Endometrium (tissue), 2 donors: ENCODE measurements around the gene FGF1.
A peak's percentile ranks its signal among the peaks of the same experiment; 100 is the strongest.
"Not testable (repeated sequence)": the region's sequence is repeated elsewhere in the genome, so short reads cannot be mapped to it uniquely, and the experiment has no call there.

Experiments used
- FAIRE-seq: peaks from 2 replicates; lab custom pipeline; 2012; peaks lifted over from hg19 to GRCh38; lab: Jason Lieb, UNC
- donor health status: control.
- donor health status: control.

FGF1 gene

DNA sequence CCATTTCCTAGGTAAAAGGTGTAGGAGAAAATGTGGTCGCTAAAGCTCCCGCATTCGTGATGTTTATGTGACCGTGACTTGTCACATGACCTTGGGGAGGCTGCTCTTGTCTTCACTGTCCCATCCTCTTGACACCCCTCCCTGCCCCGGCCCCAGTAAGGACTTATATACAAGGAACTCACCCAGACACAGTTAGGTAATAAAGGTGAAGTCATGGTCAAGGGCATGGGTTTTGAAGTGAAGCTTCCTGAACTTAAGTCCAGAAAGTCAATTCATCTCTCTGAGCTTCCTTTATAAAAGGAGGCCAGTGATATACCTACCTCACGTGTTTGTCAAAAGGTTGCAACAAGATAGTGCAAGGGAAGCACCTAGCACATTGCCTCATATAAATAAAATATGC is 17.6 kb downstream of the FGF1 start:
- FAIRE-seq, result no peak

DNA sequence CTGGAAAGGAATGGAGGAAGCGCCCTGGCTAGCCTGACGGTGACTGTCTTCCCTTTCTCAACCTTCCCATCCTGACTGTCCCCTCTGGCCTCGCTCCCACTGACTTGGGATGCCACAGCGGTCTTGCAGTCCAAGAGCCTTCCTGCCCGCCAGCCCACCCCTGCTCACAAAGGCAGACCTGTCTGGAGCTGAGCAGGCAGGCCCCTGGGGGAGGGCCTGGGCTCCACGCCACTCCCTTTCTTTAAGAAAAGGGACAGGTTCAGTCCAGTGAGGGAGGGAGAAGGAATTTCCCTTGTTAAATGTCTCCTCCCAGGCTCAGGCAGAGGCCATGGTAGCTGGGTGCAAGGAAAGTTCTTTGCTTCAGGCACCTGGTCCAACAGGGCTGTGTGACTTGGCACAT is 18.1 kb downstream of the FGF1 start:
- FAIRE-seq, result no peak

DNA sequence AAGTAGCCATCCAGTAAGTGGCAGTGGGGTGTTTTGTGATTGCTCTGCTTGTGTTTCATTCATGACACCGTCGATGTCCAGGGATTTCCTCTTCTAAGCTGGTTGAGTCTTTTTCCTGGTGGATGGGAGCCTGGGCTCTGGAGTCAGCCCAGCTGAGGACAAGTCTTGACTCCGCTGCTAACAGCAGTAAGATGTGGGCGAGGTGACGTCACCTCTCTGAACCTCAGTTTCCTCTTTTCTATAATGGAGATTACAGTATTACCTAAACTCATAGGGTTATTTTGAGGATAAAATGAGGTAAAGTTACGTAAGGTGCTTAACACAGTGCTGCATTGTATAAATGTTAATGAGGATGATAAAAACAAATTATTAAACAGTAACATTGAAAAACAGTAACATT is 21.3 kb downstream of the FGF1 start:
- no peak for FAIRE-seq

DNA sequence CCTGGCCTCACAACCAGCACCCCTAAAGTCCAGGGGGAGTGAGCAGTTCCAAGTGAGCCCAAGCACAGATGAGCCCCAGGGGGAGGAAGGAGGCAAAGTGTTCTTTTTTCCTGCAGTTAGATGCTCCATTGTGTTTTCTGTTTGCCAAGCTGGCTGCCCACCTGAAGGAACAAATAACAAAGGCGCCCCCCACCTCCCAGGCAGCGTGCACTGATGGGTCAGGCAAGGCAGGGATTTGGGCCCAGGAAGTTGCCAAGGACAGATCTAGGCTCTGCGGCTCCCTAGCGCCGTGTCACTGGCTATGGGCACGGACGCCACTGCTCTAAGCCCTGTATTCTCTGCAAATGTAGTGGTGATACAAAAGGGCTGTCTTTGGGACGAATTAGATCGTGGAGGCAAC is 21.8 kb downstream of the FGF1 start:
- FAIRE-seq, result no peak

DNA sequence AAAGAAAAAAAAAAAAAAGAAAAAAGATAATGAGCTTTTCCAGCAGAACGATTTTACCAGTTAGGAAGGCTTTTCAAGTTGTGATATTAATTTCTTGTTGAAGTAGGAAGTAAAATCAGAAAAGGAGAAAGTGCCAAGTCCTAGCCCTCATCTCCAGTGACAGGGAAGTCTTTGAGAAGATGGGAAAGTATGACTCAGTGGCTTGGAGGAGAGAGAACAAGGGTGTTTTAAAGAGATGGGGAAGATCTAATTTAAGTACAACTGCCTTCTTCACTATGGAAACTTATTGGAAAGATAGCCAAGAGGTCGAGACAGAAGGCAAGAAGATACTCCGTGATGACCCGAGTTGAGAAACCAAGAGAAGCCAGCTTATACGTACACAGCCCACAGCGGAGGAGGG is 22.6 kb downstream of the FGF1 start:
- FAIRE-seq, result no peak

DNA sequence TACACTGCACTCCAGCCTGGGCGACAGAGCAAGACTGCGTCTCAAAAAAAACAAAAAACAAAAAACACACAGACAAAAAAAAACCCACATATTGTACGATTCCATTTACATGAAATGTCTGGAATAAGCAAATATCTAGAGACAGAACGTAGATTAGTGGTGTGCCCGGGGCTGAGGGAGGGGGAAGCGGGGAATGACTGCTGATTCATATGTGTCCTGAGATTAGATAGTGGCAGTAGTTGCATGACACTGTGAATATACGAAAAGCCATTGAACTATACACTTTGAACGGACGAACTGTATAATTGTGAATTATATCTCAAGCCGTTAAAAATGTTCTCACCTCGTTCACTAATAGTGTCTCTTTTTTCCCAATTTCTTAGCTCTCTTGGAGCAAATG is 23.9 kb downstream of the FGF1 start:
- FAIRE-seq, result no peak

DNA sequence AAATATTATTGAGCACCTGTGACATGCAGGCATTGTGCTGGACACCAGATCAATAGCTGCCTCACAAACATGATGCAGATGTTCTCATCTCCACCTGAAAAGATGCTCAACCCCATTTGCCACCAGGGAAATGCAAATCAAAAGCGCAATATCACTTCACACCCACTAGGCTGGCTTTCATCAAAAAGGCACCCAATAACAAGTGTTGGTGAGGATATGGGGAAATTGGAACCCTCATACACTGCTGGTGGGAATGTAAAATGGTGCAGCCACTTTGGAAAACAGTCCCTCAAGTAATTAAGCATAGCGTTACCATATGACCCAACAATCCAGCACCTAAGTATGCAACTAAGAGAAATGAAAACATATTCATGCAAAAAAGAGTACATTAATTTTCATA is 24.7 kb downstream of the FGF1 start:
- FAIRE-seq, result no peak

DNA sequence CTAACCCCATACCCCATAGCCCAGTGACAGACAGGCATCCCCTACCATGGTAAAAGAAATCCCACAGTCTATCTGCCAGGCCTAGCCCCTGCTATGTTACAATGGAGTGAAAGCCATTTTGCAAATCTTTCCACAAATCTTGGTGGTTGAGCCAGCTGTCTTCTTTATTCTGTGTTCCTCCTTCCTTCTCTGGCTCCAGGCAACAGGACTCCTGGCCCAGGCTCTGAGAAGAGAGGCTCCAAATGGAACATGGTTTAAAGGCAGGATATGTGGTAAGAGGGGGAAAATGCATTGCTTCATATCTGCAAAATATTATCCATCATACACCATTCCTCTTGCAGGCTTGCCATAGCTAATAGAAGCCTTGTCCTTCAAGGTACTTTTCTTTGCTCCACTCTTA is 25.2 kb downstream of the FGF1 start:
- no peak for FAIRE-seq

DNA sequence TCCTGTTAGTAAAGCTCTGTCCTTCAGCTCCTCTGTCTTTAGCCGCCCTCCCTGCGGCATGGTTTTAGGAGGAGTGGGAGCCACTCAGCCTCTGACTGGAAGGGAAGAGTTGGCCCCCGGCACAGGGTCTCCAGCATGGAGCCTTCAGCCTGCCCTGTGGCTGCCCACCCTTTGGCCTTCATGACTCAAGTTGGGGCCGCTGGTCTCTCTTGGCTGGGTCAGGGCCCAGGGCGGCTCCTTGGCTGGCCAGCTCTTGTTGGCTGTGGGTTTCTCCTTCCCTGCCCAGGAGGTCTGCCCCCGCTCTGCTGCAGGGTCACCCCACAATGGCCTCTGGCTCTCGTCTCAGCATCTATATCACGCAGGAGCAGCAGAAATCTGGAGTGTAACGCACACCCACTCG is 25.7 kb downstream of the FGF1 start:
- no peak for FAIRE-seq

DNA sequence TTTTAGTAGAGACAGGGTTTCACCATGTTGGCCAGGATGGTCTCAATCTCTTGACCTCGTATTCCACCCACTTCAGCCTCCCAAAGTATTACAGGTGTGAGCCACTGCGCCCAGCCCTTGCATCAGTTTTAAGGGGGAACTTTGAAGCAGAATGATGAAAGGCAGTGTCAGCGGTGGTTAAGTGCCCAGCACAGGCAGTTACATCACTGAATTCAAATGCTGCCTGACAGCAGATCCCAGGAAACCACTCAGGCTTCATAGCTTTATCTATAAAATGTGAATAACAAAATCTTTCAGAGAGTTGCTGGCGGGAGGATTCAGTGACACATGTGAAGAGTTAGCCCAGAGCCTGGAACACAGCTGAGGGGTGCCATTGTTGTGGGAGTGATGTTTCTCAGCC is 26.5 kb downstream of the FGF1 start:
- FAIRE-seq, result no peak

DNA sequence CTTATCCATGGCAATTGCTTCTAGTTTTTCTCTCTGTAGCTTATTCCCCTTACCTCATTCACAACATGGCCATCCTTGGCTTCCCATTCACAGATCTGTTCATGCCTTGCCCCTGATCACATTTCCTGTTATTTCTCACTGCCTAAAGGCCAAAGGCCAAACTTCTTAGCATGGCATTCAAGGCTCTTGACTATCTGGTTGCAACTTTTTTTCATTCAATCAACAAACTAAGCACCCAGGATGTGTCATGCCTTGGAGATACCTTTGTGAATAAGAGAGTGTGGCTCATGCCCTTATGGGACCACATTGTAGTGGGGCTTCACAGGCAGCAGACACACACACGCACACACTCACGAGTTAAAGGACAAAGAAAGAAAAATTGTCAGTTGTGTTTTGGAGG is 27.6 kb downstream of the FGF1 start:
- FAIRE-seq, result no peak

DNA sequence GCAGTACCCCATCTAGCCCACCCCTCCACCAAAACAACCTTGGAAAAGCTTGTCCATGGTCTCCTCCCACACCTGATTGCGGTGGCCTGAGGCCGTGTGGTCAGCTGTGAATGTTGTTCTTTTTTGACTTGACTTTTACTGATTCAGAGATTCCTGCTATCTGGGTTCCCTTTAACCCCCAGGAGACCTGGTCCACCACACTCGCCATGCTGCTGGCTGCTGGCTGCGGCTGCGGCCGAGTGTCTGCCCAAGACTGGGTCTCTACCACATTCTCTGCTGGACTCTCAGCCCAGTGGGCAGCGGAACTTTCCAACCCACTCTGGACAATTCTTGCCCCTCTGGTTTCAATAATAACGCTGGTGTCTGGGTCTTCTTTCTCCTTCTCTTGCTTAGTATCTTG is 28.4 kb downstream of the FGF1 start:
- FAIRE-seq, result no peak

DNA sequence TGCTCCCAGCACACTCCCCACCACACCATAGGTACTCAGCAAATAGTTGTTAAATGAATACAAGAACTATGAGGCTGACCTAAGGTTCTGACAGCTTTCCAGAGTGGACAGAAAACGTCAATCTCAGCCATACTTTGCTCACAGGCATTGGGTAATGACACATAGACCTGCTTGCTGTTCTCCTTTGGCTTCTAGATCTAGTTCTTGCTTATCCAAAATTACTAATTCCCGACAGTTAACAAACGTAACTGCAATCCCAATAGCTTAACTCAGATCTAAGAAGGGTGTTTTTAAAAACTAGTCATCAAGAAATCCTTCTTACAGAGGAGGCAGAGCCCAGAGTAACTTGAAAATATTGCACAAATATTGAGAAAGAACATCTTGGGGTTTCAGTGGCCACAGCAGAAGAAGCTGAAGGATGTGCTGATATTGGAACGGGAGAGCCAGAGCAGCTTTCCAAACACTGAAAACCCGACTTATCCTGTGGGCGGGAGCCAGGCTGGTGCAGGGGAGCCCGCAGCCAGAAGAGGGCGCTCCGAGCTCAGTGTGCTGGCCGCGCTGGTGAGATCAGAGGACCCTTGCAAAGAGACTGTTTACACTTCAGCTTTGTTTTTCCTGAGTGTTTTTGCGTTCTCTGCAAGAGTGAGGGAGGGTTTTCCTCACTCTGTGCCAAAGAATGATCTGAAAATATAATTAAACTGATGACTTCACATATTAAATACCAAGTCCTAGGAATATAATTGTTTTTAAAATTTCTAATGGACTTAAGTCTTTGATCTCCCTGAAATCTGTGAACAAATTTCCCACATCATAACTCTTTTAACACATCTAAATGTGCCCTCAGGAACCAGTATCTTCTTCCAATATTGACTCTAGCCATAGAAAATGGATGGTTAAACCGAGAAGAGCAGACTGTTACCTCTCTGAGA is 30.3 kb downstream of the FGF1 start:
- peak; percentile 94 for FAIRE-seq

DNA sequence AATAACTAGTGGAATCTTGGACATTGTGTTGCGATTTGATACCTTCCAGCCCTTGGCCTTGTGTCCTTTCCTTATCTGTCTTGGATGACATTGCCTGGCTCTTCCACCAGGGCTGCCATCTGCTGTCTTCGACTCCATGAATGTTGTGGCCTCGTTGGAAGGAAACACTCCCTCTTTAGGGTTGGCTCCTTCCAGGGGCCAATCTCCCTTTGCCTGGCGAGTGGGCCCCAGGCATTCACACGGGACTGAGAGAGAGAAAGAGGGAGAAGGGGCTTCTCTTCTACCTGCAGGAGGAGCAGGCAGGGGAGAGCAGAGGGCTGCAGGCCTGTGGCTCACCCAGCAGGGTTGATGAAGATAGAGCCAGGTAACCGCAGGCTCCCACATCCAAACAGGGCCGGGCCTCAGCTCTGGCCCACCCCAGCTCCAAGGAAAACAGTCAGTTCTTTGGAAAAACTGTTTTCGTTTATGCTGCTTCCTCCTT is 31.3 kb downstream of the FGF1 start:
- no peak for FAIRE-seq

DNA sequence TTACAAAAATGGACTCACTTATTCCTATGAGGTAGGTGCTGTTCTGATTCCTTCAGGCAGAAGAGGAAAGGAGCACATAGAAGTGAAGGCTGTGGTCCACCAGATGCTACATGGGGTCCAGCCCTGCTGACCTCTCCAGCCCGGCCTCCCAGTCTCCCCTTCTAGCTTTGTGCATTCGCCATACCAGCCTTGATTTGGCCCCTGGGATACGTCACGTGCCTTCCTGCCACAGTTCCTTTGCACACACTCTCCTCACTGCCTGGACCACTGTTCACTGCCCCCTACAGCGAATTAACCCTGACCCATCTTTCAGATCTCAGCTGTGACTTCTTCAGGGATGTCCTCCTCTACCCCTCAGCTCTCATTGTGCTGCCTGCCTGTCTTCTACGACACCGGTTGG is 32.6 kb downstream of the FGF1 start:
- no peak for FAIRE-seq

DNA sequence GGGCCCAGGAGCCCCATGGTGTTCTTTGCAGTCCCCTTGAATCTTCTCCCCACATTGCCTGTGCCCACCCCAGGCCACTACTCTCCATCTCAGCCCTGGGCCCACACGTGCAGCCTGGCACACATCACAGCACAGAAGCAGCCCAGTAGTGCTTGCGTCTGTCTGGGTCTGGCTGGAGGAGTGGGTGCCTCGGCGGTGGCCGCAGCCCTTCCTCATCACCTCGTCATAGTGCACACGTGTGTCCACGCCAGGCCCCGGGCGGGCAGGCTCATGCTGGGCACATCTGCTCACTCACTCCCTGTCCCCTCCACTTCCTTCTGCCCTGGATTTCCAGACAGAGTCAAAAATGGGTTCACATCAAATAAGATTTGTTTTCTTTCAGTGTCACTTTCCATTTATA is 33.3 kb downstream of the FGF1 start:
- FAIRE-seq, result no peak

DNA sequence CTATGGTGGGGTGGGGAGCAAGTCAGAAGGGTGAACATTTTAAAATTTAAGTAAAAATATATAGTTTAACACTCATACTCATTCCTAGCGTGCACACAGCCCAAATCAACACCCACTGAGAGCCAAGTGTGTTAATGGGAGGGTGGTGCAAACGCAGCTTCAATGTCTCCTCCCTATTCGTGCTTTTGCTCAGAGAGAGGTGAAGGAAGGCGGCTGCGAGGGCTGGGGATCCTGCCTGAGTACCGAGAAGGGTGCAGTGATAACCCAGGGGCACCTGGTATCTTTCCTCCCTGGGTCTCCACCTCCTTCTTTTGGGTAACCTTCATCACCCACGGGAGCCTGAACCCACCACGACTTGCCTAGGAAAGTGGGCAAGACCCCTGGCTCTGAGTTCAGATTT is 35.0 kb downstream of the FGF1 start:
- no peak for FAIRE-seq

DNA sequence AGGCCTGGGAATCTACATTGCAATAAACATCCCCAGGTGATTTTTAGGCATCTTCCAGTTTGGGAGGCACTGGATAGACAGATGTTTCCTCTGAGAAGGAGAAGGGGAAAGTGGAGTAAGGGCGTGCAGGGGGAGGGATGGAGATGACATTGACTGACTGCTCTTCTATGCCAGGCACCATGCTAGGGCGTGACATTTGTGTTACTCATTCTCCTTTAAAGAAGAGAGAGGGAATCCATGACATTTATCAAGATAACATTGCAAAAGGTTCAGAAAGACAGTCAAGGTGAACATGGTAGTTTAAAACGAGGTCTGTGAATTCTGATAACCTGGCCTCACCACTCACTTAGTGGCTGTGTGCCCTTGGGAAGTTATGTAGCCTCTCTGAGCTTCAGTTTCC is 35.8 kb downstream of the FGF1 start:
- FAIRE-seq, result no peak

DNA sequence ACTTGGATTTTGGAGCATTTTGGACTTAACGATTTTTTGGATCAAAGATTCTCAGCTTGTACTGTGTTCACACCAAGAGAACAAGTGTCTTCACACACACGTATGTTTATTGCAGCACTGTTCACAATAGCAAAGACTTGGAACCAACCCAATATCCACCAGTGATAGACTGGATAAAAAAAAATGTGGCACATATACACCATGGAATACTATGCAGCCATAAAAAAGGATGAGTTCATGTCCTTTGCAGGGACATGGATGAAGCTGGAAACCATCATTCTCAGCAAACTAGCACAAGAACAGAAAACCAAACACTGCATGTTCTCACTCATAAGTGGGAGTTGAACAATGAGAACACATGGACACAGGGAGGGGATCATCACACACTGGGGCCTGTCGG is 37.8 kb downstream of the FGF1 start:
- not testable (repeated sequence) for FAIRE-seq

DNA sequence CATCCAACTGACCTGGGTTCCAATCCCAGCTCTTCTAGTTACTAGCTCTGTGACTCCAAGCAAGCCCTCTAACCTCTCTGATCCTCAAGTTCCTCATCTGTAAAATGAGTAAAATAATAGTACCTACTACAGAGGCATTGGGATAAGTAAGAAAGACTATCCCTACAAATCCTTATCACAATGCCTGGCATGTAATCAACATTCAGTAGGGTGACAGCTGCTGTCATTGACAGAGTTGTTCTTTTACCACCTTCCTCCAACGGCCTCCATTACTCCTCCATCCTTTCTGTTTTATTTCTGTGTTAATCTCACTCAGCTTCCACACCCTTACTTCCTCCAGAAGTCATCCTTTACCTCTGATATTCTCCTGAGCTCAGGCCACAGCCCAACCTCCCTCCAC is 40.4 kb downstream of the FGF1 start:
- FAIRE-seq, result no peak

DNA sequence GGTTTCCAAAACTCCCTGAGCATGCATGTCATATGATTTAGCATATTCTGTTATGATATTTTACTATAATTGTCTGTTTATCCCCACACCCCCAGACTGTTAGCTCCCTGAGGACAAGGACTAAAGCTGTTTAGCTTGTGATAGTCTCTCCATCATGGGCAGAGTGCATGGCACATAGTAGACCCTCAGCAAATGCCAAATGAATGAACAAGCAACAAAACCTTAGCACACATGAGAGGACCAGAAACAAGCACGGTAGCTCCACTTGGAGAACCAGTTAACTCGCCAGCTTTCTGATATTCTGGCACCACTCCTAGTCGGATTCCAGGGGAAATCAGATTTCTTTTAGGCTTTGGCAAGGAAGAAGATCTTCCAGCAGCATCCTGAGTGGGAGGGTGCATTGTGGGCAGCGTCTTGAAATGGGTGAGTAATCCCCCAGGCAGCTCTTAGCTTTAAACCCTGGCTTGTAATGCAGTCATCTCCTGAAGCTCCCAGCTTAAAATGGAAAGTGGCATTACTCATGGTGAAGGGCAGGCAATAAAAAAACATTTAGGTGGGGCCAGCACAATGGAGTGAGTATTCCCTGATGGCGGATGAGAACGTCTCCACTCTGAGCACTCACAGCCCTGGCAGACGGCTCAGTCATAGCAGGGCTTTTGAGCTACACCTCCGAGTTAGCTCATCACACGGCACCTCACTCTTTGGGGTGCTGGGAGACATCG is 41.1 kb downstream of the FGF1 start:
- FAIRE-seq, result no peak

DNA sequence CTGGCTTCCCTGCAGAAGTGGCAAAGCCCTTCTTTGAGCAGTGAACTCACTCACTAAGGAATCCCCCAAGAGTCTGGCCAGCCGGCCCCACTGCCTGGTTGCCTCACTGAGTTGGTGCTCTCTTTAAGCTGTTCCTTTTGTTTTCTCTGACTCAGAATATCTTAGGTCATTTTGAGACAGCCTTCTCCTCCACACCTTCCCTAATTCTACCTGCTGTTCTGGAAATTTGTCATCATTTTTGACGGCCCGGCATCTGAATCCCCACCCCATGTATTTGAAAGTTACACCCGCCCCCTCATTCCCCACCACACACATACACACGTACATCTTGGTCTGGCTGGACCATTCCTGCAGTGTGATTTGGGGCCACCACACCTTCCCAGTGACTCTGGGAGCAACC is 41.8 kb downstream of the FGF1 start:
- no peak for FAIRE-seq

DNA sequence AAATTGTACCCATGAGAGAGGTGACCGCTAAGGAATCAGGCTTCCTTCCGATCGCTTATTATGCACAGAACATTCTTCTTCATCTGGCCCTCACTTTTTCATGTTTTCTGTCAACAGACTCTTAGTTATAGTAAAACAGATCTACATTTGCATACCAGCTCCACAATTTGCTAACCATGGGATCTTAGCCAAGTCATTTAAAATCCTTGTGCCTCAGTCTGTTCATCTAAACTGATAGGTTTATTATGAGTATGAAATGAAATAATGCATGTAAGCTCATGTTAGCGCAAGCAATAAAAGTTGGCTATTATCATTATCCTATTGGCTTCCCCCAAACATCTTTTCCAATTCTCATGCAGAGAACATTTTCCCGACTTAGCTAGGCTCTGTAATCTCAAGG is 42.3 kb downstream of the FGF1 start:
- no peak for FAIRE-seq

DNA sequence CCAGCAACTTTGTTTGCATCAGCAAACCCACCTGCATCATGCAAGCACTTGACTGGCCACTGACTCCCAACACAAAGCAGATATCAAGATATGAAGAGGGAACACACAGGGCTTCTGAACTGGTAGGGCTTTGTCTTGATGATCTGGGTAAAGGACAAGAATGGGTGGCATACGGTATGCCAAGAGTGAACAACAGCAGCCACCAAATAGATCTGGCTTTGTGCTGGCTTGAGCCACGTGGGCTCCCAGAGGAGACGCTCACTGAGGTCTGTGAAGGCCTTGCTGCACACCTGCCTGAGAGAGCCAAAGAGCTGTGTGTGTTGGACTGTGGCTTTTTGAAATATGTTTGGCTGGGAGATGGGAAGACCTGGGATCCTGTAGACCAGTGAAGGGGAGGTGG is 43.5 kb downstream of the FGF1 start:
- no peak for FAIRE-seq
